NCI-H524 treated with DMSO at 0.1 percent for 48 hours (cell line): ENCODE results near the gene KIFC1.
"Not testable (repeated sequence)": the region's sequence is repeated elsewhere in the genome, so short reads cannot be mapped to it uniquely, and the experiment has no call there.

Source experiments
- DNase-seq: peaks from one replicate; lab custom pipeline; 2025; lab: John Stamatoyannopoulos, UW

The KIFC1 gene

GRCh38 chr6:33391278-33391921 lies at the start of gene KIFC1:
Gene KIFC1, plus strand, starts transcription at chr6:33391823. Its CDS starts 163 bp downstream, at chr6:33391986.
- peak; percentile 98 for DNase-seq

- not testable (repeated sequence) for DNase-seq
These were observed 48.0 kb upstream of the KIFC1 start for GRCh38 chr6:33343606-33343952.

GRCh38 chr6:33343953-33344611 lies 47.5 kb upstream of the KIFC1 start:
- DNase-seq: no peak

GRCh38 chr6:33344701-33345697 lies 46.6 kb upstream of the KIFC1 start:
- peak; percentile 32 for DNase-seq

- DNase-seq: not testable (repeated sequence)
These were observed 44.7 kb upstream of the KIFC1 start for GRCh38 chr6:33346972-33347371.

GRCh38 chr6:33347816-33348215 lies 43.8 kb upstream of the KIFC1 start:
- DNase-seq: no peak

- DNase-seq: not testable (repeated sequence)
These were observed 35.8 kb upstream of the KIFC1 start for GRCh38 chr6:33355860-33356259.

GRCh38 chr6:33356295-33356694 lies 35.3 kb upstream of the KIFC1 start:
- no peak for DNase-seq

GRCh38 chr6:33357160-33357871 lies 34.3 kb upstream of the KIFC1 start:
- DNase-seq: peak; percentile 35

GRCh38 chr6:33359331-33359730 lies 32.3 kb upstream of the KIFC1 start:
- no peak for DNase-seq

GRCh38 chr6:33363486-33363885 lies 28.1 kb upstream of the KIFC1 start:
- DNase-seq: not testable (repeated sequence)

- DNase-seq: peak; percentile 57
These were observed 27.0 kb upstream of the KIFC1 start for GRCh38 chr6:33364475-33365205.

GRCh38 chr6:33365206-33365971 lies 26.2 kb upstream of the KIFC1 start:
- not testable (repeated sequence) for DNase-seq

- no peak for DNase-seq
These were observed 24.5 kb upstream of the KIFC1 start for GRCh38 chr6:33367009-33367714.

GRCh38 chr6:33367715-33368025 lies 24.0 kb upstream of the KIFC1 start:
- DNase-seq: not testable (repeated sequence)

- not testable (repeated sequence) for DNase-seq
These were observed 19.7 kb upstream of the KIFC1 start for GRCh38 chr6:33371901-33372300.

- DNase-seq: peak; percentile 61
These were observed 19.0 kb upstream of the KIFC1 start for GRCh38 chr6:33372526-33373123.

- no peak for DNase-seq
These were observed 17.4 kb upstream of the KIFC1 start for GRCh38 chr6:33373960-33374910.
